Measurements from ENCODE around the gene MGRN1.

DNA sequence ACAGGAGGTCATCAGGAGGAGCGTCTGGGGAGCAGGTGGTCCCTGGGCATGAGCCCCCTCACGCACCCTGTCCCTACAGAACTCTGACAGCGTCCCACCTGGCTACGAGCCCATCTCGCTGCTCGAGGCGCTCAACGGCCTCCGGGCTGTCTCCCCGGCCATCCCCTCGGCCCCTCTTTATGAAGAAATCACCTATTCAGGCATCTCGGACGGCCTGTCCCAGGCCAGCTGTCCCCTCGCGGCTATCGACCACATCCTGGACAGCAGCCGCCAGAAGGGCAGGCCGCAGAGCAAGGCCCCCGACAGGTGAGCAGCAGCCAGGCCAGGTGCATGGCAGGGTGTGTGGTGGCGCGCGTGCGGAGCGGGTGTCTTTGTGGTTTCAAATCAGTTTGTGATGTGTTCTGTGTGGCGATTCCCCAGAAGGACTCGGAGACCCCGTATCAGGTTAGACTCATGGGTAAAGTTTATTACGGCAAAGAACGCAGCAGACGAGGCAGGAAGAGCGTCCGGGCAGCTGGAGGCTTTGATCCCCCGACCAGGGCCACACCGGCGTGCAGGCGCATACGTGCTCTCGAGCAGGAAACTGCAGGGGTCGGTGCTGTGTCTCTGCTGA, 57.0 kb downstream of the MGRN1 start:
- TF ChIP-seq, protein P1, sequence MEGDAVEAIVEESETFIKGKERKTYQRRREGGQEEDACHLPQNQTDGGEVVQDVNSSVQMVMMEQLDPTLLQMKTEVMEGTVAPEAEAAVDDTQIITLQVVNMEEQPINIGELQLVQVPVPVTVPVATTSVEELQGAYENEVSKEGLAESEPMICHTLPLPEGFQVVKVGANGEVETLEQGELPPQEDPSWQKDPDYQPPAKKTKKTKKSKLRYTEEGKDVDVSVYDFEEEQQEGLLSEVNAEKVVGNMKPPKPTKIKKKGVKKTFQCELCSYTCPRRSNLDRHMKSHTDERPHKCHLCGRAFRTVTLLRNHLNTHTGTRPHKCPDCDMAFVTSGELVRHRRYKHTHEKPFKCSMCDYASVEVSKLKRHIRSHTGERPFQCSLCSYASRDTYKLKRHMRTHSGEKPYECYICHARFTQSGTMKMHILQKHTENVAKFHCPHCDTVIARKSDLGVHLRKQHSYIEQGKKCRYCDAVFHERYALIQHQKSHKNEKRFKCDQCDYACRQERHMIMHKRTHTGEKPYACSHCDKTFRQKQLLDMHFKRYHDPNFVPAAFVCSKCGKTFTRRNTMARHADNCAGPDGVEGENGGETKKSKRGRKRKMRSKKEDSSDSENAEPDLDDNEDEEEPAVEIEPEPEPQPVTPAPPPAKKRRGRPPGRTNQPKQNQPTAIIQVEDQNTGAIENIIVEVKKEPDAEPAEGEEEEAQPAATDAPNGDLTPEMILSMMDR (IDR thresholded peaks at IDR 0.05; ENCODE audit: insufficient read depth, low read depth, low read length), result no peak
- no peak for TF ChIP-seq EZH2 (IDR thresholded peaks at IDR 0.05; ENCODE audit: insufficient read depth, low read length)

All from astrocyte (in vitro differentiated cells and primary cell).